Measurements from ENCODE around the gene P2RX2.

Gene P2RX2

DNA sequence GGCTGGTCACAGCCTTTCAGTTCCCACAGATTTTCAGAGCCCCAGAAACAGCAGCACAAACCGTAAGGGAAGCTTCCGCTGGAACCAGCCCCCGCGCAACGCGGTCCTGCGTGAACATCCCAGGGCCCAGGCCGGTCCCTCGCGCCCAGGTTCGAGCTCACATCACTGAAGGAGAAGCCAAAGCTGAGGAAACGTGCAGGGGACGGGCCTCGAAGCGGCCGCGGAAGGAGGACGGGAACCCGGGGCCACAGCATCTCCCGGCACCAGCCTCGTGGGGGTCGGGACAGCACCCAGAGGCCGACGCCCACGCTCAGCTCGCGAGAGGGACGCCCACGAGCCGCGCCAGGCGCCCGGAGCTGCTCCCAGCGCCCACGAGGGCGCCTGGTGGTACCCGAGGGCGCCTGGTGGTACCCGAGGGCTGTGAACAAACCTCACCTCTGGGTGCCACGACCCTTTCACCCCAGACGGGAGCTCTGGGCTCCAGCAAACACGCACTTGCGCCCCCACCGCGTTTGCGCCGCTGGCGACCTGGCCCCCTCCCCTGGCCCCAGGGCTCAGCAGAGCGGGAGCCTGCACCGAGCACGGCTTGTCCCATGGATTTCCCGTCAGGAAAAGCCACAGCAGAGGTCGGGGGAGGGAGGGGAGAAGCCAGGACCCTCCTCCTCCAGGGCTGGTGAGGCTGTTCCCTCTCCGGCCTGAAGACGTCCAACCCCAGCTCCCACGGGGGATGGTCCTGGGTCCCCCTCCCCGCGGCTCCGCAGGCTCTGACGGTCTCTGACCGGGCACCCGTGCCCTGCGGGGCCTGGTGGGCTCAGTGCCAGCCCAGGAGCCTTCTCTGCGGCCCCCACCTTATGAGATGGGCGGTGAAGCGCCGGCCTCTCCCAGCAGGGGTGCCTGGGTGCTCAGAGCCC lies 15.1 kb upstream of the P2RX2 start:
- DNase-seq (ENCODE audit: low spot score), result no peak

DNA sequence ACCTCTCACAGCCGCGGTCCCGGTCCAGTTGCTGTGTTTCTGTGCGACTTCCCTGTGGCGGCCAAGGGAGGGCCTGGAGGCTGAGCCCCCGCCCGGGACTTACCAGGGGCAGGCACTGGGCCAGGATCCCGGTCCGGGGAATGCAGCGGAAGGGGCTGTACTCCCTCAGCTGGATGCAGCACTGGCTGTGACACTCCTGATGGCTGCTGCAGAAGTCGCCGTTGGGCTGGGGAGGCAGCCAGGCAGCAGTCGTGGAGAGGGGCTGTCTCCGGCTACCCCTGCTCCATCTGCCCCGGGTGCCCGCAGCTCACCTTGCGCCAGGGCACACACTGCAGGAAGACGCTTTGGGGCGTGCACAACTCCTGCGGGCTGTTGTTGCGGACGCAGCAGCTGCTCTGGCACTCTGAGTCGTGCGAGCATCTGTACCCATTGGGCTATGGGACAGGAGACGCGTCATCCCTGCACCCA lies 14.4 kb upstream of the P2RX2 start:
- DNase-seq (ENCODE audit: low spot score), result no peak

DNA sequence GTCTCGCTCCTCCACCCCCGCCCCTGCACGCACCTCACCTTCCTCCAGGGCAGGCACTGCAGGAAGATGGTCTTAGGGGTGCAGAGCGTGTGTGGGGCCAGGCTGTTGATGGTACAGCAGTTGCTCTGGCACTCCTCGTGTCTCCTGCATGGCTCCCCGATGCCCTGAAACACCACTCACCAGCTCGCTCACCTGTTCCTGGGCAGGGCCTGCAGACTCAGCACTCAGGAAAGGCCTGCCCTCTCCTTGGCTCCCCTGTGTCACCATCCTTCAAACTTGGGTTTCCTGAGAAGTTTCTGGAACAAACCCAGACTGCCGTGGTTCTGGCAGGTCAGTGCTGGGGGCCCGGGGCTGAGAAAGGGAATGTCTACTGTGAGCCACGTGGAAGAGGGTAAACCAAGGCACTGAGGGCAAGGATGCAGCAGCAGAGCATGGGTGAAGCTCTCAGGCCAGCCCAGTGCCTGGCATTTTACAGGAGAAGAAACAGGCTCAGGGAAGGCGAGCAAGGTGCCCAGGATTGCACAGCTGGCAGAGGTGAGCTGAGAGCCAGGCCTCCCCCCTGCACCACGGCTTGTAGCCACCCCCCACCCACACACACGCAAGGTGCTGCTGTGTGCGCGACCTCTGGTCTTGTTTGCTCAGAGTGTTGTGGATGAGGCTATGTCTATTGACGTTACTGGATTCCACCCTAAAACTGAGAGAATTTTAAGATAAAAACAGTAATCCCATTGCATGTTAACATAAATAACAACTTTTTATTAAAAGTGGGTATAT lies 13.7 kb upstream of the P2RX2 start:
- DNase-seq (ENCODE audit: low spot score), result no peak

DNA sequence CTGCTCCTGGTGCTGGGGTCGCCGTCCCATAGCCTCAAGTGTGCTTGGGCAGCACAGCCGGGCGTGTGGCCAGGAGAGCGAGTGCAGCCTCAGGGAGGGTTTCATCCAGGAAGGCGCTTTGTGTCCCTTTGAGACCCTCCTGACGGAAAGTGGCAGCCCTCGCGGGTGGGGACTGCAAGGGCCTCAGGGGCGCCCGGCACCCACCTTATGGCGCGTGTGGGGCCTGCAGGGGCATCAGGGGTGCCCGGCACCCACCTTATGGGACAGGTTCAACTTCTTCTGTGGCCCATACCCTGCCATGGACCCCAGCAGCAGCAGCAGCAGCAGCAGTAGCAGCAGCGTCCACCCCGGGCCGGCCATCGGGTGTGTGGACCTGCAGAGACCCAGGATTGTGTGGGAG lies 12.7 kb upstream of the P2RX2 start:
- DNase-seq (ENCODE audit: low spot score), result no peak

DNA sequence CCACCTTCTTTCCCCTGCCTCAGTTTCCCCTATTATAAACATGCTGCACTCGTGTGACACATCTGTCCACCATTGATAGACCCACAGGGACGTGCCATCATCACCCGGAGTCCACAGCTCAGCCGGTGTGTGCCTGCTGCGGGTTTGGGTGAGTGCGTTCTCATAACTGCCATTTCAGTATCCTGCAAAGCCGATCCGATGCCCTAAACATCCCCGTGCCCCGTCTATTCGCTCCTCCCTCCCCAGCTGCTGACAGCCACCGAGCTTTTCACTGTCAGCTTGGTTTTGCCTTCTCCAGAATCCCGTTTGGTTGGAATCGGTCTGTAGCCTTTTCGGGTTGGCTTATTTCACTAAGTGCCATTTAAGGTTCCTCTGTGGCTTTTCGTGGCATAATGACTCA lies 12.1 kb upstream of the P2RX2 start:
- DNase-seq (ENCODE audit: low spot score), result no peak

DNA sequence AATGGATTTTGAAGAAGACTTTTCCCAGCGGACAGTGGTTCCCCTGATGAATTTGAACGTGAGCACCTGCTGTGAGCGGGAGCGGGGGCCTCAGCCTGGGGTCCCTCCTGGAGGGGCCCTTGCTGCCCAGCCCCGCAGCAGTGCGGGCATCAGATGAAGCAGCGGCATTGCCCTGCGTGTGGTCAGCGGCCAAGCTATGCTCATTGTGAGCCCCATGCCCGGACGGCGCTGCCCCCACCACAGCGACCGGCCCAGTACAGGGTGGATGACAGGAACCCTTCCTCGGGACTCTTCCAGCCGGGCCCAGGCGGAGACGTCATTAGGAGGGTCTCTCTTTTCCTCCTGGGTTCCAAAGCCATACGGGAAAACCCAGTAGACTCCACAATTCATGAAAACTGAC lies 11.6 kb upstream of the P2RX2 start:
- DNase-seq (ENCODE audit: low spot score), result no peak

DNA sequence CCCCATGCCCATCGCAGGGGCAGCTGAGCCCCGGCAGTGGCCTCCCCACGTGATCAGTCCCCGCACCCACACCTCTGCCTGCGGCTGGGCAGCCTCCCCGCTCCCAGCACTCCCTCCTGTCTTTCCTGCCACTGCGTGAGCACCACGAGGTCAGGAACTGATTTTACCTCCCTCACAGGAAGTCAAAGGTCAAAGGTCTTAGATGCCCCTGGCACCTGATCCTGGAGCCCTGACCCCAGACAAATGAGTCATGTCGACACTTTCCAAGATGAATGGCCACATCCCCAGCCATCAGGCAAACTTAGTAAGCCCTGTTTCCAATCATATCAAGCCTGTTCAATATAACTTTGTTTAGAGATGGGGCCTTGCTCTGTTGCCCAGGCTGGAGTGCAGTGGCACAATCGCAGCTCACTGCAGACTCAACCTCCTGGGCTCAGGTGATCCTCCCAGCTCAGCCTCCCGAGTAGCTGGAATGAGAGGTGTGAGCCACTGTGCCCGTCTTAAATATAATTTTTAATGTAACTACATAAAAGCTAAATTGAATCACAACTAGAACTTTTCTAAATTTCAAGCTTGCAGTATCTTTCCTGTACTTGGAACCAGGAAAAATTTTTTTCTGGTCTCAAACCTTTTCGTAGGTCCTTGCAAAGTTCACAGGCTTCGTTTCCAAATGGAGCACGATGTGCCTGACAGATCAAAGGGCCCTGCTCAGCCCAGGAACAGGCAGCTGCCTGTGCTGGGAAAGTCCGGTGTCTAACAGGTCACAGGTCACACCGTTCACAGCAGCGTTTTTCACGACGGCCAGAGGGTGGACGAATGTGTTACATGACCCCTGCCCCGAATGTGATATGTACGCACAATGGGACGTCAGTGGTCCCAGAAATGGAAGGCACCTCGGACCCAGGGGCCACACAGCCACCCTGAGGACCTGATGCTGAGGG lies 10.1 kb upstream of the P2RX2 start:
- peak; percentile 44 for DNase-seq (ENCODE audit: low spot score)

DNA sequence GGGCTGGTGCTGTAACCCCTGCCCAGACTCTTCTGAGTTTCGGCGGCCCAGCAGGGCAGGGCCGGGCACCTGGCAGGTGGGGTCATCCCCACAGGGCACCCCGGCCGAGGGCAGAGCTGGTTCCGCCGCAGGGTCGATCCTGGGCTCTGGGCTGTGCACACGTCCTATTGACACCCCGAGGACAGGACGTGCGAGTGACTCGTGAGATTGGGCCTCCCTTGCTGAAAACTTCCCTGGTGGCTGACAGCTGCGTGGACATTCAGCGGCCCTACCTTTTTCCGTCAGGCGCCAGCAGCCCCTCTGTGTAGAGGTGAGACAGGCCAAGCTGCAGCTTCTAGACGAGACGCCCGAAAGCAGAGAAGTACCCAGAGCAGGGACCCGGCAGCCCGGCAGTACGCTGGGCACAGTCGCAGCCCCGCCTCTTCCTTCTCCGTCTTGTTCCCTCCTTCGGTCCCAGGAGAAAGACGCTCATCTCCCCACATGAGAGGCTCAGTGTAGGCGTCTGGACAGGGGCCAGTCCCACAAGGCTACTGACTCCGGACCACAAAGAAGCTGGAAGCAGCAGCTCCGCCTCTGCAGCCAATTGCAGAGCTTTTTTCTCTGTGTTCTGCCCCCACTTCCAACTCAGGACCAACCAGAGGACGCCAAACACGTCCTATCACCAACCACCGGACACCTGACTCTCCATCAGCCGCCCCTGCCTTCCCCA lies 8.4 kb upstream of the P2RX2 start, which contains the start of gene LRCOL1:
LRCOL1 (minus strand) TSS at position 532 of the 709 bp plus-strand sequence. CDS start 4,331 bp downstream, outside the sequence.
- peak; percentile 30 for DNase-seq (ENCODE audit: low spot score)

DNA sequence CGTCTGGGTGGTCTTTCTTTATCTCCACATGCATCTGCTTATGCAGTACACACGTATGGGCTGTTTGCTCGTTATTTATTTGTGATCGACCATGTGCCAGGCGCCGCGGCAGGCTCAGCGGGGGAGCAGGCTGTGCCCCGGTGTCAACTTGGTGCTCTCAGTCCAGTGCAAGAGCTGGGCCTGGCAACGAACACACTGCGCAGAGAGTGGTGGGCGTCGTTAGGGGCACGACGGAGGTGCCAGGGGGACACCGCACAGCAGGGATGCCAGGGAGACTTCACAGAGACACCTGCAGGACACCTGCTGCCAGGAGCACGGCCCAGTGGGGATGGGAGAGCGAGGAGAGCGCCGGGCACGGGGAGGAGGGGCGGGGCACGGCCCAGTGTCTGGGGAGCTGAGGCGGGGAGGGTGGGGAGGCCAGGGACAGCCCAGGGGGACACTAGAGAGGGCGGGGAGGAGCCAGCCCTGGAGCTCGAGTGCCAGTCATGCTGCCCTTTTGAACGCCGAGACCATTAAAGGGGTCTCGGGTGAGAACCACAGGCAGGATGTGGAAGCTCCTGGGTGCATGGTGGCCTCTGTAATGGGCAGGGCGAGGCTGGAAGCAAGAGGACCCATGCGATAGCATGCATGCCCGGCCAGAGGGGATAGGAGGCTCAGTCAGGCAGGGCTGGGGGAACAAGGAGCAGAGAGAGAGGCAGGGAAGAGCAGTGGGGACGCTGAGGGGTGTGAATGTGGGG lies 7.5 kb upstream of the P2RX2 start:
- DNase-seq (ENCODE audit: low spot score), result no peak

DNA sequence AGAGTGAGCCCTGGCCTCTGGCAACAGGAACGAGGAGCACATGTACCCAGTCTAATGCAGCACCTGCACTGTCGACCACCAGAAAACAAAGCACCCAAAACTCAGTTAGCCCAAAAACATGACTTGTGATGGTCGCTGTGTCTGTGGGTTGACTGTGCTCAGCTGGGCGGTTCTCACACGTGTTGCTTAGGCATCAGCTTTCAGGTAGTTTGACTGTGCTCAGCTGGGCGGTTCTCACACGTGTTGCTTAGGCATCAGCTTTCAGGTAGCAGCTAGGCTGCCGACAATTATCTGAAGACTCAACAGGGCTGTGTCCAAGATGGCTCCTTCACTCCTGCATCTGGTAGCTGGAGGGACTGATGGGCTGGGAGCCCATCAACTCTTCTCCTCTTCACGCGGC lies 7.0 kb upstream of the P2RX2 start:
- no peak for DNase-seq (ENCODE audit: low spot score)

DNA sequence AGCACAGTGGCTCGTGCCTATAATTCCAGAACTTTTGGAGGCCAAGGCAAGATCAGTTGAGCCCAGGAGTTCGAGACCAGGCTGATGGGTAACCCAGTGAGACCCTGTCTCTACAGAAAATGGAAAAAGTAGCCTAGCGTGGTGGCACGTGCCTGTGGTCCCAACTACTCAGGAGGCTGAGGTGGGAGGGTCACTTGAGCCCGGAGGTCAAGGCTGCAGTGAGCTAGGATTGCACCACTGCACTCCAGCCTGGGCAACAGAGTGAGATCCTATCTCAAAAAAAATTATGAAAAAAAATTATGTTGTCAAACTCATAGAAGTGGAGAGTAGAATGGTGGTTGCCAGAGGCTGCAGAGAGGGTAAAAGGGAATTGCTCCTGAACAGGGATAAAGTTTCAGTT lies 4.5 kb upstream of the P2RX2 start:
- no peak for DNase-seq (ENCODE audit: low spot score)

DNA sequence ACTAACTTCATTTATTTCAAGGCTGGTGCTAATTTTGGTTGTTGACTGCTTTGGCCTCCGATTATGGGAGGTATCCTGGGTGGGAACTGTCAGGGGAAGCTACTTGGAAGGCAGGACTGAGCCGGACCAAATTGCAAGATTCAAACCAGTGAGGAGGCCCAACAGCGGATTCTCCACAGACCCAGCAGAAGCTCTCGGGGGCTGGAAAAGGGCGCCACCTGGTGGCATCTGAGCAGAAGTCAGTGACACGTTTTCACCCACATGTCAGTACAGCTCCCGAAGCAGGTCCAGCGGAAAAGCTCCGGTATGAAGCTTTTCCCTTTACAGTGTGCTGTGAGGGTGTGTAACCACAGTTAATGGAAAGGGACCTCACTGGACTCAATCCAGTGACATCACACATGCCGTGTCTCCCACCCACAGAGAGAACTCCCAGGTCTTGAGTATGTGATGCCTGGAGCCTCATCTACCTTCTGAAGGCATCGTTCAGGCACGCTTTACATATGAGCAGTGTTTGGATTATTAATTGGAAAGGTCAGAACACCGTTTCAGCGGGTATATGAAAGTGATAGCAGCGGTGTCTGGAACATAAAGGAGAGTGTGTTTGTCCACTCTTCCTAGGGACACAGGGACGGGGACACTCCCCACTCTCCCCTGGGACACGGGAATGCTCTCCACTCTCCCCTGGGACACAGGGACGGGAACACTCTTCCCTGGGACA lies 3.6 kb upstream of the P2RX2 start:
- DNase-seq (ENCODE audit: low spot score), result peak; percentile 81

DNA sequence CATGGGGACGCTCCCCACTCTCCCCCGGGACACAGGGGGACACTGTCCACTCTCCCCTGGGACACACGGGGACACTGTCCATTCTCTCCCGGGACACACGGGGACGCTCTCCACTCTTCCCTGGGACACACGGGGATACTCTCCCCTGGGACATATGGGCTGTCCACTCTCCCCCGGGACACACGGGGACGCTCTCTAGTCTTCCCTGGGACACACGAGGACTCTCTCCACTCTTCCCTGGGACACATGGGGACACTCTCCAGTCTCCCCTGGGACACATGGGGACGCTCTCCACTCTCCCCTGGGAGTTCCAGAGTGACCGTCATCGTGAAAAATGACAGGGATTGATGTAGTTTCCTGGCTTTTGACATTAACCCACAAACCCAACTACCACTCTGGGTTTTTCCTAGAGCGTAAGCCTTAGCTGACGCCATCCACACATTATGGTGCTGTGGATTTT lies 3.0 kb upstream of the P2RX2 start:
- DNase-seq (ENCODE audit: low spot score), result no peak

DNA sequence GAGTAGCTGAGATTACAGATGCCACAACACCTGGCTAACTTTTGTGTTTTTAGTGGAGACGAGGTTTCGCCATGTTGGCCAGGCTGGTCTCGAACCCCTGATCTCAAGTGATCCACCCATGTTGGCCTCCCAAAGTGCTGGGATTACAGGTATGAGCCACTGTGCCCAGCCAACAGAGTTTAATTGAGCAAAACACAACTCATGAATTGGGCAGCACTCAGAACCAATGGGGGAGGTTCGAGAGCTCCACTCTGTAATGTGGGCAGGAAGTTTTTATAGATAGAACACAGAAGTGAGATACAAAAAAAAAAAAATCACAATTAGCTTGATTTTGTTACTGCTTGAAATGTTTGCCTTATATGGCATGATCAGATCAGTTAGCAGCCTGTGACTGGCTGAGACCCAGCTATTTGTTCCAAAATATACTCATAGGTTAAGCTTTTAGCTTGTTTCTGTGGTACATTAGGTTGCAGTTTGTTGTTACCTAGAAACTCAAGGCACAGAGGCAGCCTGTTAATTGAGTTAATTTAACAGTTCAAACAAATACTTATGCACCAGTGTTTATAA lies 1.4 kb upstream of the P2RX2 start:
- no peak for DNase-seq (ENCODE audit: low spot score)

DNA sequence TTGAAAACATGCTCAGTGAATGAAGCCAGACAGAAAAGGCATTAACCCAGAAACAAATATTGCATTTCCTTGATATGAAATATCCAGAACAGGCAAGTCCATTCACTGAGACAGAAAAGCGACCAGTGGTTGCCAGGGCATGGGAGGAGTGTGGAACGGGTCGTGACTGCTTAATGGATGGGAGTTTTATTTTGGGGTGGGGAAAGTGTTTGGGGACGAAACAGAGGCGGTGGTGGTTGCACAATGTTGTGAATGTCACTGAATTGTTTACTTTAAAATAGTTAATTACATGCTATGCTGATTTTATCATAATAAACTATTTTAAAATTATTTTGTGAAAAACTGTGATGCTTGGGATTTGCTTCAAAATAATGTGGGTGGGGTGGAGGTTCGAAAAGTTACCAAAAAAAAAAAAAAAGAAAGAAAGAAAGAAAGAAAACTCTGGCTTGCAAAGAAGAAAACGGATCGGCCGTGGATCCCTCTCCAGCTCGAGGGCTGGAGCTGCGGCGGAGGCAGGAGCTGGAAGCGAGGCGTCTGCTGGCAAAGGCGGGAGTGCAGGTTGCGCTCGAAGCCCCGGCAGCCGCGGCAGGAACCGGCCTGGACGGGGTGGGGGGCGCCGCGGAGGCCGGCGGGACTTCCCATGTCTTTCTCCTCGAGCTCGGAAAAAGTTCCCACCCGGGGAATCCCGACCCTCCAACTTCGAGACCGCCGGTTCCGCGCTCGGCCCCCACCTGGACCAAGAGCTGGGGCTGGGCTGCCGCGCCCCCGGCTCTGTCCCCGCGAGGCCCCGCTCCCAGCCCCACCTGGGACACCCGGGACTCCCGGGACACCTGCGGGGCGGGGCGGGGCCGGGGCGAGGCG lies 524 bp upstream of the P2RX2 start:
- no peak for DNase-seq (ENCODE audit: low spot score)

DNA sequence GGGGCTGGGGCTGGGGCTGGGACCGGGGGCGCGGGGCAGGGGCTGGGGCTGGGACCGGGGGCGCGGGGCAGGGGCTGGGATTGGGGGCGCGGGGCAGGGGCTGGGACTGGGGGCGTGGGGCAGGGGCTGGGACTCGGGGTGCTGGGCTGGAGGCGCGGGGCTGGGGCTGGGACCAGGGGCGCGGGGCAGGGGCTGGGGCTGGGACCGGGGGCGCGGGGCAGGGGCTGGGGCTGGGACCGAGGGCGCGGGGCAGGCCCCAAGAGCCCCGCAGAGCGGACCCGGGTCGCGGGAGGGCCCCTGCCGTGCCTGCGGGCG lies 452 bp downstream of the P2RX2 start:
- no peak for DNase-seq (ENCODE audit: low spot score)

DNA sequence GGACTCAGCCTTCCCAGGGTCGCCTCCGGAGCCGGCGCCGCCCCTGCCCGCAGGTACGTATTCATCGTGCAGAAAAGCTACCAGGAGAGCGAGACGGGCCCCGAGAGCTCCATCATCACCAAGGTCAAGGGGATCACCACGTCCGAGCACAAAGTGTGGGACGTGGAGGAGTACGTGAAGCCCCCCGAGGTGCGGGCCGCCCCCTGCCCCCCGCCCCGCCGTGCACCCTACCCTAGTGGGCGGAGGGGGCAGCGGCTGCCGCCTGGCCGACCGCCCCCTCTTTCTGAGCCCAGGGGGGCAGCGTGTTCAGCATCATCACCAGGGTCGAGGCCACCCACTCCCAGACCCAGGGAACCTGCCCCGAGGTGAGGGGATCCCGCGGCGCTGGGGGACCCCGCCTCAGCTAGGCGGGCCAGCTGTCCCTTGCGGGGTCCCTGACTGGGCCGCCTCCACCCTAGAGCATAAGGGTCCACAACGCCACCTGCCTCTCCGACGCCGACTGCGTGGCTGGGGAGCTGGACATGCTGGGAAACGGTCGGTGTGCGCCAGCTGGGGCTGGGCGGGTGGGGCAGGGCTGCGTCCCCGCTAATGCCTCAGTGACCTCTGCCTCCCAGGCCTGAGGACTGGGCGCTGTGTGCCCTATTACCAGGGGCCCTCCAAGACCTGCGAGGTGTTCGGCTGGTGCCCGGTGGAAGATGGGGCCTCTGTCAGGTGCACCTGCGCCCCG lies 973 bp downstream of the P2RX2 start:
- DNase-seq (ENCODE audit: low spot score), result no peak
